HepG2 (cell line): Measurements from ENCODE around the gene ST7L. TPM values are rescaled to one million over a fixed set of nuclear protein-coding genes. Genes with fewer than 3 reads are reported as not detected.

Experiments used
- CBX5 ChIP-seq: sonication (generic); formaldehyde crosslinking; IDR thresholded peaks from 2 replicates; pipeline ENCODE4 v1.4.0; 2020; ENCODE audit warnings: missing genetic modification reagents, borderline replicate concordance
- CREBL2 ChIP-seq: sonication (generic); formaldehyde crosslinking; IDR thresholded peaks from 2 replicates; pipeline ENCODE4 v1.8.1; 2023; ENCODE audit warnings: missing genetic modification reagents, mild to moderate bottlenecking, borderline replicate concordance
- DMTF1 ChIP-seq: sonication (generic); formaldehyde crosslinking; IDR thresholded peaks from 2 replicates; pipeline ENCODE4 v1.4.0; 2020; ENCODE audit warnings: mild to moderate bottlenecking, missing genetic modification reagents
- ERF ChIP-seq: IDR thresholded peaks from 2 replicates; pipeline ENCODE4 v1.6.1; 2018; ENCODE audit warnings: missing biosample characterization, missing genetic modification reagents
- HNRNPL ChIP-seq: fragments of 200-400 bp; formaldehyde crosslinking; IDR thresholded peaks from 2 replicates; pipeline ENCODE4 v1.6.1; 2017; ENCODE audit warnings: mild to moderate bottlenecking, low read depth, low read length
- HNRNPLL ChIP-seq: fragments of 200-400 bp; formaldehyde crosslinking; IDR thresholded peaks from 2 replicates; pipeline ENCODE4 v1.6.1; 2017; ENCODE audit warnings: mild to moderate bottlenecking, low read depth, low read length; ENCODE audit not compliant: poor library complexity, severe bottlenecking
- IRX3 ChIP-seq: sonication (generic); formaldehyde crosslinking; IDR thresholded peaks from 2 replicates; pipeline ENCODE4 v1.8.1; 2023; ENCODE audit warnings: mild to moderate bottlenecking, low read depth, missing genetic modification reagents, borderline replicate concordance
- MED8 ChIP-seq: sonication (generic); formaldehyde crosslinking; IDR thresholded peaks from 2 replicates; pipeline ENCODE4 v1.8.1; 2023; ENCODE audit warnings: mild to moderate bottlenecking, missing genetic modification reagents; ENCODE audit not compliant: insufficient replicate concordance
- NFE2L1 ChIP-seq: sonication (generic); formaldehyde crosslinking; IDR thresholded peaks from 2 replicates; pipeline ENCODE4 v1.4.0; 2020; ENCODE audit warnings: missing genetic modification reagents, mild to moderate bottlenecking, borderline replicate concordance
- PAF1 ChIP-seq: IDR thresholded peaks from 2 replicates; pipeline ENCODE4 v1.6.1; 2016; ENCODE audit warnings: missing genetic modification reagents, missing compliant biosample characterization
- POLR2G ChIP-seq: fragments of 200-400 bp; formaldehyde crosslinking; IDR thresholded peaks from 2 replicates; pipeline ENCODE4 v1.6.1; 2018; ENCODE audit warnings: mild to moderate bottlenecking, low read depth, low read length, moderate library complexity
- PPARG ChIP-seq: conservative IDR thresholded peaks from 2 replicates; pipeline ENCODE4 v1.6.1; 2016; ENCODE audit warnings: missing biosample characterization, missing genetic modification reagents
- RAD51 ChIP-seq: fragments of 450-650 bp; IDR thresholded peaks from 2 replicates; pipeline ENCODE4 v1.6.1; 2016; ENCODE audit warnings: borderline replicate concordance
- RBFOX2 ChIP-seq: fragments of 200-400 bp; formaldehyde crosslinking; IDR thresholded peaks from 2 replicates; pipeline ENCODE4 v1.6.1; 2017; ENCODE audit warnings: low read depth, mild to moderate bottlenecking, low read length
- RELA ChIP-seq: sonication (generic); formaldehyde crosslinking; IDR thresholded peaks from 2 replicates; pipeline ENCODE4 v1.4.0; 2020; ENCODE audit warnings: missing genetic modification reagents
- SCMH1 ChIP-seq: sonication (generic); formaldehyde crosslinking; IDR thresholded peaks from 2 replicates; pipeline ENCODE4 v1.9.0; 2021; ENCODE audit warnings: missing genetic modification reagents, mild to moderate bottlenecking, borderline replicate concordance
- SPEN ChIP-seq: sonication (generic); formaldehyde crosslinking; IDR thresholded peaks from 2 replicates; pipeline ENCODE4 v1.5.1; 2020; ENCODE audit warnings: low read depth, mild to moderate bottlenecking, missing genetic modification reagents
- SYNCRIP ChIP-seq: fragments of 200-400 bp; formaldehyde crosslinking; IDR thresholded peaks from 2 replicates; pipeline ENCODE4 v1.6.1; 2018; ENCODE audit warnings: mild to moderate bottlenecking, low read depth, low read length; ENCODE audit not compliant: insufficient read depth
- TAF1 ChIP-seq: sonication (generic); formaldehyde crosslinking; IDR thresholded peaks from 2 replicates; pipeline ENCODE4 v1.4.0; 2020; ENCODE audit warnings: missing genetic modification reagents
- ZBTB43 ChIP-seq: sonication (generic); formaldehyde crosslinking; conservative IDR thresholded peaks from 2 replicates; pipeline ENCODE4 v1.4.0; 2020; ENCODE audit warnings: missing genetic modification reagents
- ZFP36 ChIP-seq: fragments of 150-350 bp; IDR thresholded peaks from 2 replicates; pipeline ENCODE4 v1.6.1; 2018; ENCODE audit warnings: borderline replicate concordance, low read length, low read depth; ENCODE audit not compliant: partially characterized antibody
- ZNF326 ChIP-seq: sonication (generic); formaldehyde crosslinking; IDR thresholded peaks from 2 replicates; pipeline ENCODE4 v1.4.0; 2020; ENCODE audit warnings: missing genetic modification reagents, borderline replicate concordance
- ZNF33A ChIP-seq: sonication (generic); formaldehyde crosslinking; IDR thresholded peaks from 2 replicates; pipeline ENCODE4 v1.5.1; 2020; ENCODE audit warnings: missing genetic modification reagents, mild to moderate bottlenecking, moderate library complexity, borderline replicate concordance
- ZNF441 ChIP-seq: sonication (generic); formaldehyde crosslinking; IDR thresholded peaks from 2 replicates; pipeline ENCODE4 v1.7.0; 2021; ENCODE audit warnings: missing genetic modification reagents, borderline replicate concordance
- ZNF83 ChIP-seq: sonication (generic); formaldehyde crosslinking; IDR thresholded peaks from 2 replicates; pipeline ENCODE4 v1.4.0; 2020; ENCODE audit warnings: missing genetic modification reagents, mild to moderate bottlenecking, borderline replicate concordance
- polyA plus RNA-seq, 8 experiments: library from polyadenylated mRNA; depleted of rRNA in 3 of 8; stranded (reverse) in 7 of 8; unstranded in 1 of 8; fragments of >200 nt; fragmentation: Illumina TruSeq in 4 of 8; extraction: Trizol in 4 of 8; gene quantifications; 2 replicates each; pipeline versions ENCODE4 v1.2.1 to v1.2.3, GENCODE V29; 2011 to 2016; ENCODE audit warnings: low read depth in 4 of 8, missing spikeins in 1 of 8, mixed read lengths in 1 of 8; ENCODE audit not compliant: insufficient read depth in 1 of 8
- total RNA-seq, 5 experiments: library from RNA; depleted of rRNA; stranded (reverse); fragments of >200 nt; fragmentation: Illumina TruSeq; extraction: Trizol; gene quantifications; 2 replicates each; pipeline ENCODE4 v1.2.3, GENCODE V29; 2016; ENCODE audit warnings: low read depth in 1 of 5

Gene ST7L
- total and polyA plus RNA-seq, 2 of the 13 experiments (the other 11 are each of a cell fraction or from before 2014, with no cell fraction given), result 8.6 to 19.9 TPM

- TF ChIP-seq ZNF326 (CRISPR knock-in tag) (no peak), SYNCRIP (no peak), RBFOX2 (peak; percentile 60; the same call in 1 of the 2 replicates), ZFP36 (no peak), RELA (CRISPR knock-in tag) (no peak), TAF1 (CRISPR knock-in tag) (peak; percentile 90), RAD51 (no peak), PAF1 (CRISPR knock-in tag) (no peak), CREBL2 (no peak), ZNF33A (CRISPR knock-in tag) (no peak), SCMH1 (no peak), HNRNPLL (peak; percentile 41), POLR2G (peak; percentile 92), HNRNPL (no peak), ZBTB43 (CRISPR knock-in tag) (no peak), IRX3 (CRISPR knock-in tag) (no peak), NFE2L1 (CRISPR knock-in tag) (no peak), ZNF441 (CRISPR knock-in tag) (no peak), PPARG (CRISPR knock-in tag) (0 out of 2 replicates have a peak, but pooled peaks have one; percentile 18), CBX5 (CRISPR knock-in tag) (peak; percentile 18; the same call in 1 of the 2 replicates), SPEN (CRISPR knock-in tag) (no peak), MED8 (CRISPR knock-in tag) (peak; percentile 69), ERF (CRISPR knock-in tag) (no peak), ZNF83 (CRISPR knock-in tag) (no peak), DMTF1 (no peak)
Observed at GRCh38 chr1:112618721-112619517, at the start of gene ST7L (continued).
